ENCODE results near the gene CNDP1. TPM values are rescaled to one million over a fixed set of nuclear protein-coding genes. Genes with fewer than 3 reads are reported as not detected.

Gene CNDP1
- total RNA-seq, 4 donors from 2014 or later = 0.15 TPM; not detected in 3

DNA sequence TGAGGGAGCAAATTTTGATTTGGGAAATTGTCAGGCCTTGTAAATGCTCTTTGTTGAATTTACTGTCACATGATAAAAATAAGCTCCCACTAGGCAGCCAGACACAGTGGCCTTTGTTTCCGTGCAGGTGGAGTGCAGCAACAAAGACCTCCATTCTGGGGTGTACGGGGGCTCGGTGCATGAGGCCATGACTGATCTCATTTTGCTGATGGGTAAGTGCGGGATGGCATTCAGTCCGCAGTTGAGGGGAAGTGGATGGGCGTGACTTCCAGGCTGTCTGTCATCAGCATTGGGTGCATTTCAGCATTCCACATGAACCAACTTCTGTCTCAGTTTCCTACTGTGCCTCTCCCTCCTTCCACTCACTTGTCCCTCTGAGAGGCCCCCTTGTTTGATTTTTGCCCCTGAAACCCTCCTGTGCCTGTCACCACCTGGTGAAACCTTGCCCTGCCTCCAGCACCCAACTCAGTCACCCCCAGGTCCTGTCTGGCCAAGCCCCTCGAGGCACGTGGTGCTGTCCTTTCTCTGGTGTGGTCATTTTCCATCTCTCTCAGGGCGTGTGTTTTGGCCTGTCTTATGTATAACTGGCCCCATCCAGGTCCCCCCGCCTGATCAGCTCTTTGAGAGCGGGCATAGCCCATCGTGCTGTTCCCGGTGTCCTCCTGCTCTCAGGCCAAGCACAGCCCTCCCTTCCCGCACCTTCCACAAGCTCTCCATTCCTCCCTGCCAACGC lies 21.8 kb upstream of the CNDP1 start:
- Histone ChIP-seq H3K27ac (no peak overlapping the region), H3K9me3 (no peaks in the 10 kb centered on the region), H3K4me3 (no peak overlapping the region), H3K27me3 (no peaks in the 10 kb centered on the region), H3K4me1 (no peaks in the 10 kb centered on the region), H3K36me3 (peaks cover 0 to 98% of the 10 kb centered on the region in 2 donors)
- 84 to 85% methylated on average over 6 to 12 of the region's 15 CpGs for WGBS, 2 donors (ENCODE audit: low coverage in 1 of 2)
- TF ChIP-seq, protein P1, sequence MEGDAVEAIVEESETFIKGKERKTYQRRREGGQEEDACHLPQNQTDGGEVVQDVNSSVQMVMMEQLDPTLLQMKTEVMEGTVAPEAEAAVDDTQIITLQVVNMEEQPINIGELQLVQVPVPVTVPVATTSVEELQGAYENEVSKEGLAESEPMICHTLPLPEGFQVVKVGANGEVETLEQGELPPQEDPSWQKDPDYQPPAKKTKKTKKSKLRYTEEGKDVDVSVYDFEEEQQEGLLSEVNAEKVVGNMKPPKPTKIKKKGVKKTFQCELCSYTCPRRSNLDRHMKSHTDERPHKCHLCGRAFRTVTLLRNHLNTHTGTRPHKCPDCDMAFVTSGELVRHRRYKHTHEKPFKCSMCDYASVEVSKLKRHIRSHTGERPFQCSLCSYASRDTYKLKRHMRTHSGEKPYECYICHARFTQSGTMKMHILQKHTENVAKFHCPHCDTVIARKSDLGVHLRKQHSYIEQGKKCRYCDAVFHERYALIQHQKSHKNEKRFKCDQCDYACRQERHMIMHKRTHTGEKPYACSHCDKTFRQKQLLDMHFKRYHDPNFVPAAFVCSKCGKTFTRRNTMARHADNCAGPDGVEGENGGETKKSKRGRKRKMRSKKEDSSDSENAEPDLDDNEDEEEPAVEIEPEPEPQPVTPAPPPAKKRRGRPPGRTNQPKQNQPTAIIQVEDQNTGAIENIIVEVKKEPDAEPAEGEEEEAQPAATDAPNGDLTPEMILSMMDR (IDR thresholded peaks at IDR 0.05) = no peak
- TF ChIP-seq EP300 (IDR thresholded peaks at IDR 0.05) (no peak), POLR2AphosphoS5 (IDR thresholded peaks at IDR 0.05) (no peak), POLR2A (IDR thresholded peaks at IDR 0.05) (no peak)
- no peak for ATAC-seq

DNA sequence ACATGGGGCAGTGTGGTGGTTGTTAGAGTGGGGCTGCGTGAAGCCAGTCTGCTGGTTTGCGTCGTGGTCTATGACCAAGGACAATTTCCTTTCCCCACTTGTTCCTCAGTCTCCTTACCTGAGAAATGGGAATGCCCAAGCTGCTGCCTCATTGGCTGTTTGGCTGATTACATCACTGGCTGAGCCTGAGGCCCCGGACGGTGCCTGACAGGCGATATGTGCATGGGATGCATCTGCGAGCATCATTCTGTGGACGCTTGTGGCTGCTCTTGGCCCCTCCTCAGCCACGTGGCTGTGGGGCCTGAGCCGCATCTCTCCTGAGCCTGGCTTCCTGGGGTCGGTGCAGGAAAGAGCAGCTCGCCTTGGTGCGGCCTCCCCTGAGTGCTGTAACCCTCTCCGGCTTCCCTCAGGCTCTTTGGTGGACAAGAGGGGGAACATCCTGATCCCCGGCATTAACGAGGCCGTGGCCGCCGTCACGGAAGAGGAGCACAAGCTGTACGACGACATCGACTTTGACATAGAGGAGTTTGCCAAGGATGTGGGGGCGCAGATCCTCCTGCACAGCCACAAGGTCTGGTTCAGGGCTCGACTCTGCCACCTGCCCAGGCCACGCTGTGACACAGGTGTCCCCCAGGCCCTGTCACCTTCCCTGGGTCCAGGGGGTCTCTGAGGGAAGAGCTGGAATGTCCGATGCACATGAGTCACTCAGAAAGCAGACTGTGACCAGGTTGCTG lies 21.0 kb upstream of the CNDP1 start:
- H3K27ac ChIP-seq = no peak overlapping the region
- TF ChIP-seq, protein P1 (IDR thresholded peaks at IDR 0.05) = no peak
- TF ChIP-seq POLR2A (IDR thresholded peaks at IDR 0.05) (no peak), POLR2AphosphoS5 (IDR thresholded peaks at IDR 0.05) (no peak), EP300 (IDR thresholded peaks at IDR 0.05) (no peak)
- peaks cover 0 to 98% of the 10 kb centered on the region in 2 donors for H3K36me3 ChIP-seq
- WGBS, 2 donors (ENCODE audit: low coverage in 1 of 2) = 98% methylated on average over 8 of the region's 27 CpGs; no CpG with 5 or more reads in 1 of the 2 donors
- ATAC-seq = no peak
- H3K4me1 ChIP-seq = no peaks in the 10 kb centered on the region
- no peaks in the 10 kb centered on the region for H3K9me3 ChIP-seq
- no peak overlapping the region for H3K4me3 ChIP-seq
- H3K27me3 ChIP-seq = no peaks in the 10 kb centered on the region

DNA sequence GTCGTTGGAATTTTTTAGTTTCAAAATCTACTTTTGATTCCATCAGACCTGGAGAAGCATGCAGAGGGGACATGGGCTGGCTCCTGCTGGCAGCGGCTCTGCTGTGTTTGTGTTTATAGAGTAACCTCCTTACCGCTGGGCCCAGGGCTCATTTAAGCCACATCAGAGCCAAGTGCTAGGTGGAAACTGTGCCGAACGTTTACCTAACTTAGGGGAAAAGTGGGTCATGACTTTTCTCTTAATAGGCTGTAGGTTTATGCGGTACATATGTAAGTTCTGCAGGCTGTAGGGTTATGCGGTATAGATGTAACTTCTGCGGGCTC lies 20.5 kb upstream of the CNDP1 start:
- peaks cover 0 to 98% of the 10 kb centered on the region in 2 donors for H3K36me3 ChIP-seq

DNA sequence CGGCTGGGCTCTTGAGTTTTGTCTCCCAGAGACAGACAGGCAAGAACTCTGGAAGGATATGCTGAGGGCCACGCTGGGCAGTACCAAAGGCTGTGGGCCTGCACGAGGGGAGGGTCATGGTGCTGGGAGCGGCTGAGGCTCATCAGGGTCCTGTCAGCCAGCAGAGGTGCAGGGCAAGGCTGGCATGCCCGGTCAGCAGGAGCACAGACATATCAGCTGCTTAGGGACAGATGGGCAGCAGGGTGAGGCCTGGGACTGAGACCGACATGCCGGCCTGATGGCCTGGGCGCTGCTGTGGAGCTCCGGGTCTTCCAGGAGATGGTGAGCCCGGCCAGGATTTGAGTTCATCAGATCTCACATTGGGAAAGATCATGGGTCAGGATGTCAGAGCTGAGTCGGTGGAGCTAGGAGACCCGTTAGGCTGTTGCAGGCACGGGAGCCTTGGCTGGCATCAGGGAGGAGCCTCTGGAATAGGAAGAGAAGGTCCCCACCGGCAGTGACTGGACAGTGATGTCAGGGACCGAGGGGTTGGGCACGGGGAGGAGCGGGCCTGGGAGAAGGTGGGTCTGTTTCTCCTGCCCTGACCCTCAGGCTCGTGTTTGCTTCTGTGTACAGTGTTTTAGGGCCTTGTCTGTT lies 19.3 kb upstream of the CNDP1 start:
- no peak overlapping the region for H3K27ac ChIP-seq
- TF ChIP-seq POLR2A (IDR thresholded peaks at IDR 0.05) (no peak), EP300 (IDR thresholded peaks at IDR 0.05) (no peak), POLR2AphosphoS5 (IDR thresholded peaks at IDR 0.05) (no peak)
- TF ChIP-seq, protein P1 (IDR thresholded peaks at IDR 0.05) = no peak
- WGBS, 2 donors (ENCODE audit: low coverage in 1 of 2) = 81 to 89% methylated on average over 4 to 7 of the region's 18 CpGs
- ATAC-seq = no peak
- H3K4me1 ChIP-seq = no peaks in the 10 kb centered on the region
- no peak overlapping the region for H3K4me3 ChIP-seq
- no peaks in the 10 kb centered on the region for H3K27me3 ChIP-seq
- no peaks in the 10 kb centered on the region for H3K9me3 ChIP-seq
- peaks cover 0 to 98% of the 10 kb centered on the region in 2 donors for H3K36me3 ChIP-seq

More for the DNA sequence above, 20.5 kb upstream of the CNDP1 start:
- H3K9me3 ChIP-seq = no peaks in the 10 kb centered on the region
- WGBS, 2 donors (ENCODE audit: low coverage in 1 of 2) = 72% methylated on average over 8 of the region's 8 CpGs; no CpG with 5 or more reads in 1 of the 2 donors
- H3K27ac ChIP-seq = no peak overlapping the region
- ATAC-seq = no peak
- no peak overlapping the region for H3K4me3 ChIP-seq
- H3K27me3 ChIP-seq = no peaks in the 10 kb centered on the region
- H3K4me1 ChIP-seq = no peaks in the 10 kb centered on the region
- TF ChIP-seq POLR2AphosphoS5 (IDR thresholded peaks at IDR 0.05) (no peak), EP300 (IDR thresholded peaks at IDR 0.05) (no peak), POLR2A (IDR thresholded peaks at IDR 0.05) (no peak)
- TF ChIP-seq, protein P1 (IDR thresholded peaks at IDR 0.05) = no peak
